ENCODE measurements around the gene MOV10L1. TPM values are rescaled to one million over a fixed set of nuclear protein-coding genes. Genes with fewer than 3 reads are reported as not detected.

Gene MOV10L1
- total and polyA plus RNA-seq, 2 donors (not counting 1 experiment from before 2014, with no cell fraction given), result 0.03 to 0.83 TPM

- DNase-seq (ENCODE audit: low read depth in 2 of 2), result no peak
- Histone ChIP-seq H3K27ac (ENCODE audit: insufficient read depth, low read length) (no peak overlapping the region), H3K9me3 (ENCODE audit: control insufficient read depth, insufficient read depth, low read depth, low read length) (no peaks in the 10 kb centered on the region), H3K27me3 (ENCODE audit: control insufficient read depth, insufficient read depth, low read length) (no peaks in the 10 kb centered on the region), H3K4me3 (replicated peaks in 1 of 4; ENCODE audit: control extremely low read depth in 1 of 4, insufficient read depth in 1 of 4, low read depth in 3 of 4, low read length in 4 of 4) (no peak overlapping the region), H2AFZ (ENCODE audit: low read length) (no peak overlapping the region), H3K36me3 (ENCODE audit: control insufficient read depth, insufficient read depth, low read length) (no peaks in the 10 kb centered on the region), H3K4me1 (ENCODE audit: control insufficient read depth, extremely low read depth, insufficient read depth, low read length) (no peaks in the 10 kb centered on the region), H3K79me2 (ENCODE audit: control insufficient read depth, insufficient read depth, low read length) (no peaks in the 10 kb centered on the region), H3K9ac (ENCODE audit: insufficient read depth, low read length) (no peak overlapping the region), H4K20me1 (ENCODE audit: control insufficient read depth, extremely low read depth, insufficient read depth, low read length) (no peaks in the 10 kb centered on the region), H3K4me2 (ENCODE audit: extremely low read depth, insufficient read depth, low read length) (no peak overlapping the region)
- TF ChIP-seq EZH2 (IDR thresholded peaks at IDR 0.05; ENCODE audit: low read length, missing control alignments) (no peak), CTCF (conservative IDR thresholded peaks at IDR 0.05 in 1 of 2, IDR thresholded peaks at IDR 0.05 in 1 of 2; ENCODE audit: low read depth in 1 of 2, low read length in 2 of 2) (no peak)
These were observed 1.4 kb downstream of the MOV10L1 start for GRCh38 chr22:50091092-50091768.

- no peak overlapping the region for H3K4me3 ChIP-seq (replicated peaks in 1 of 4; ENCODE audit: control extremely low read depth in 1 of 4, insufficient read depth in 1 of 4, low read depth in 3 of 4, low read length in 4 of 4)
- no peak overlapping the region for H3K27ac ChIP-seq (ENCODE audit: insufficient read depth, low read length)
- no peaks in the 10 kb centered on the region for H3K27me3 ChIP-seq (ENCODE audit: control insufficient read depth, insufficient read depth, low read length)
- no peaks in the 10 kb centered on the region for H4K20me1 ChIP-seq (ENCODE audit: control insufficient read depth, extremely low read depth, insufficient read depth, low read length)
- H3K9ac ChIP-seq (ENCODE audit: insufficient read depth, low read length), result no peak overlapping the region
- H3K4me1 ChIP-seq (ENCODE audit: control insufficient read depth, extremely low read depth, insufficient read depth, low read length), result no peaks in the 10 kb centered on the region
- TF ChIP-seq CTCF (conservative IDR thresholded peaks at IDR 0.05 in 1 of 2, IDR thresholded peaks at IDR 0.05 in 1 of 2; ENCODE audit: low read depth in 1 of 2, low read length in 2 of 2), result no peak
- TF ChIP-seq EZH2 (IDR thresholded peaks at IDR 0.05; ENCODE audit: low read length, missing control alignments), result no peak
- no peaks in the 10 kb centered on the region for H3K79me2 ChIP-seq (ENCODE audit: control insufficient read depth, insufficient read depth, low read length)
- no peak overlapping the region for H3K4me2 ChIP-seq (ENCODE audit: extremely low read depth, insufficient read depth, low read length)
- H2AFZ ChIP-seq (ENCODE audit: low read length), result no peak overlapping the region
- DNase-seq (ENCODE audit: low read depth in 2 of 2), result no peak
- H3K36me3 ChIP-seq (ENCODE audit: control insufficient read depth, insufficient read depth, low read length), result no peaks in the 10 kb centered on the region
- H3K9me3 ChIP-seq (ENCODE audit: control insufficient read depth, insufficient read depth, low read depth, low read length), result no peaks in the 10 kb centered on the region
These were observed 2.5 kb downstream of the MOV10L1 start for GRCh38 chr22:50092342-50092741.

GRCh38 chr22:50098052-50098451, 8.2 kb downstream of the MOV10L1 start:
- no peak for TF ChIP-seq EZH2 (IDR thresholded peaks at IDR 0.05; ENCODE audit: low read length, missing control alignments)
- TF ChIP-seq CTCF (conservative IDR thresholded peaks at IDR 0.05 in 1 of 2, IDR thresholded peaks at IDR 0.05 in 1 of 2; ENCODE audit: low read depth in 1 of 2, low read length in 2 of 2), result no peak
- Histone ChIP-seq H3K9me3 (ENCODE audit: control insufficient read depth, insufficient read depth, low read depth, low read length) (no peaks in the 10 kb centered on the region), H3K27me3 (ENCODE audit: control insufficient read depth, insufficient read depth, low read length) (peaks cover under 1% of the 10 kb centered on the region), H3K36me3 (ENCODE audit: control insufficient read depth, insufficient read depth, low read length) (no peaks in the 10 kb centered on the region), H3K4me1 (ENCODE audit: control insufficient read depth, extremely low read depth, insufficient read depth, low read length) (no peaks in the 10 kb centered on the region), H3K9ac (ENCODE audit: insufficient read depth, low read length) (no peak overlapping the region), H3K4me3 (replicated peaks in 1 of 4; ENCODE audit: control extremely low read depth in 1 of 4, insufficient read depth in 1 of 4, low read depth in 3 of 4, low read length in 4 of 4) (no peak overlapping the region), H3K4me2 (ENCODE audit: extremely low read depth, insufficient read depth, low read length) (no peak overlapping the region), H2AFZ (ENCODE audit: low read length) (no peak overlapping the region), H4K20me1 (ENCODE audit: control insufficient read depth, extremely low read depth, insufficient read depth, low read length) (no peaks in the 10 kb centered on the region), H3K79me2 (ENCODE audit: control insufficient read depth, insufficient read depth, low read length) (no peaks in the 10 kb centered on the region), H3K27ac (ENCODE audit: insufficient read depth, low read length) (no peak overlapping the region)
- no peak for DNase-seq (ENCODE audit: low read depth in 2 of 2)

Measured in fibroblast of lung (primary cell).